GM12873 (cell line): ENCODE results near the gene ERGIC1.

ENCODE experiments used
- TF ChIP-seq, protein P1 (sequence below): IDR thresholded peaks from 2 replicates; pipeline ENCODE4 v1.5.1; 2012; ENCODE audit warnings: low read depth, mild to moderate bottlenecking, moderate library complexity, low read length, control low read depth; ENCODE audit not compliant: insufficient read depth; ENCODE audit errors: missing control alignments

ERGIC1 gene

DNA sequence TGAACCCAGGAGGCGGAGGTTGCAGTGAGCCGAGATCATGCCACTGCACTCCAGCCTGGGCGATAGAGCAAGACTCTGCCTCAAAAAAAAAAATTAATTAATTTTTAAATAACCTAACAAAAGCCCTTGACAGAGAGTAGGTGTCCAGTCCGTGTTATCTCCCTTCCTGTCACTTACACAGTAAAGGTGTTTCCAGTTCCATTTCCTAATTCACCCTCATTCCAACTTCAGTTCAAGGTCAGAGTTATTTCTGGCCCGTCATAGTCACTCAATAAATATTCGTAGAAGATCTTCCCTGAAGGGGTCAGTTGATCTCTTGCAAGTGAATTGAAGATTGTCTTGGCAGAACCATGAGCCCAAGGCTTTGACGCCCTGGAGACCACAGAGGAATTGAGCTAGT, 16.4 kb upstream of the ERGIC1 start:
- TF ChIP-seq, protein P1, sequence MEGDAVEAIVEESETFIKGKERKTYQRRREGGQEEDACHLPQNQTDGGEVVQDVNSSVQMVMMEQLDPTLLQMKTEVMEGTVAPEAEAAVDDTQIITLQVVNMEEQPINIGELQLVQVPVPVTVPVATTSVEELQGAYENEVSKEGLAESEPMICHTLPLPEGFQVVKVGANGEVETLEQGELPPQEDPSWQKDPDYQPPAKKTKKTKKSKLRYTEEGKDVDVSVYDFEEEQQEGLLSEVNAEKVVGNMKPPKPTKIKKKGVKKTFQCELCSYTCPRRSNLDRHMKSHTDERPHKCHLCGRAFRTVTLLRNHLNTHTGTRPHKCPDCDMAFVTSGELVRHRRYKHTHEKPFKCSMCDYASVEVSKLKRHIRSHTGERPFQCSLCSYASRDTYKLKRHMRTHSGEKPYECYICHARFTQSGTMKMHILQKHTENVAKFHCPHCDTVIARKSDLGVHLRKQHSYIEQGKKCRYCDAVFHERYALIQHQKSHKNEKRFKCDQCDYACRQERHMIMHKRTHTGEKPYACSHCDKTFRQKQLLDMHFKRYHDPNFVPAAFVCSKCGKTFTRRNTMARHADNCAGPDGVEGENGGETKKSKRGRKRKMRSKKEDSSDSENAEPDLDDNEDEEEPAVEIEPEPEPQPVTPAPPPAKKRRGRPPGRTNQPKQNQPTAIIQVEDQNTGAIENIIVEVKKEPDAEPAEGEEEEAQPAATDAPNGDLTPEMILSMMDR, result no peak

DNA sequence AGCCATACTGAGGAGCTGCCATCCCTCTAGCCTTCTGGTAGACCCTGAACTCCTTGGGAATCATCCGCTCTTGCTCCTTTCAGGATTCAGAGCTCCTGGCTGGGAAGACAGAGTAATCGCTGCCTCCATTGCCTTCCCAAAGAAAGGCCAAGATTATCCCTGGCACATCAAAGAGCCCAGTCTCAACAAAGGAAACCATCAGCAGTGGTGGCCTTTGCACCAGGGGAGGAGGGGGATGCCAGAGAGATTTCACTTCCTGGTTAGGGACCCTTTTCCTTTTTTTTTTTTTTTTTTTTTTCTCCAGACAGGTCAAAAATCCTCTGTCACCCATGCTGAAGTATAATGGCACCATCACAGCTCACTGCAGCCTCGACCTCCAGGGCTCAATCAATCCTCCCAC, 16.0 kb upstream of the ERGIC1 start:
- TF ChIP-seq, protein P1, result no peak

DNA sequence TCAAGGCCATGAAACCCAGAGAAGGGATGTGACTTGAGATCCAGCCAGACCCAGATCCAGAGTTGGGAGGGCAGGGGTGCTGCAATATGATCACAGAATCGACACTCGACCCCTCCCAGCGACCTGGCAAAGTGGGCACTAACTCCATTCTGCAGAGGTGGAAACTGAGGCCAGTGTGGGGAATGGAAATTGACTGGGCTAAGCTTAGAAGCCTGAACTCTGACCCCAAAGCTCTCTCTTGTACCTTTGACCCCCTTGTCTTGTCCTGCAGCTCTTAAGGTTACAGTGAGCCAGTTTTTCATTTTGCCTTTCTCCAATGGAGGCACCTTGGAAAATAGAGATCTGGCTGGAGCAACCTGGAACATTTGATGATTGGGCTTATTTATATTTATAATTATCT, 14.5 kb upstream of the ERGIC1 start:
- TF ChIP-seq, protein P1, result no peak

DNA sequence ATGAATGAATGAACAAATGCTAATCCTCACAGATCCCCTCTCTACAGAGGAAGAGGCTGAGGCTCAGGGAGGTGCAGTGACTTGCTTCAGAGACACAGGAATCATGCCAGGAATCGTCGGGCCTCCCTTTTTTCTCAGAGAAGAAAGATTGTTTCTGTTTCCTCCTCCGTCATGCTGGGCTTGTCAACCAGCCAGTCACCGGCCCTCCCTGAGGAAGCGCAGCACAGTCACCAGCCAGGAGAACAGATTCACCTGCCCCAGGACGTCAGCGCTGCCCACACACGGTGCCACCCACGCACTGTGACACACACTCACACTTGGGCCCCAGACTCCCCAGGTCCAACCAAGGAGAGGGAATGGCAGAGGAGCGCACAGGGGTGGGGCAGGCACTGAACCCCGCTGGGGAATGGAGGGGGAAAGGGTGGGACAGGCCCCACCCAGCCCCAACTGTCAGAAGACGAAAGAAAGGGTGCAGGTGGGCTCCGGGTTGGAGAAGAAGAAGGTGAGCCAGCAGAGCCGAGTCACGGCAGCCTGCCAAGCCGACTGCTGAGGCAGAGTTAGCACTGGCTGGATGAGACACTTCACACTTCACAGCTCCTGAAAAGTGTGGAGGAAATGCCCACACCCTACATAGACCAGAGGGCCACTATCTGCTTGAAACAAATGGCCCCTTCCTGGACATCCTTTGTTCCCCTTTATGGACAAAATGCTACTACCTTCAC, 13.8 kb upstream of the ERGIC1 start:
- TF ChIP-seq, protein P1, result no peak

DNA sequence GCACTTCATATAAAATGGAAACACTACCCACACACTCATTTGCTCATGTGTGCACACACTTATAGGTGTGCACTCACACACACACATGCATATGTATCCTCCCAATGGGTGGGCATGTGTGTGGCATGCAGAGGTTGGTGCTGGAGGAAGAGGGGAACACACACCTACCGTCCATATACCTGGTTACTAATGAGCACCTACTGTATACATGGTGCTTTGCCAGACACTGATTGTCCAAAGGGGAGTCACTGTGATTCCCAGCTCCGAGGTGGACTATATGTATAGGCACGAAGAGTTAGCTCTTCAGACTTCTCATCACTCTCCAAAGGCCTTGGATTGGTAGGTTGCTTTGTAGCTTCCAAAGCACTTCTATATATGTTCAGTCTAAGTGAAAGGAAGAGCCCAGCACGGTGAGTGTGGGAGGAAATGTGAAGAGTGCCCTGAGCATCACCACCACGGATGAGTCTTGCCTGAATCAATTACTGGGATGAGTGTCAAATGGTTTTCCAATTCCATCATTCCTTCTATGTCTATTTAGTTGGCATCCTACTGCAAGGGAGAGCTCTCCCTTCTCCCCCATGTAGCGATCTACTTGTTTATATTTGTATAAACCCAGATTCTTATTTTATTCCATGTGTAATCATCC, 12.6 kb upstream of the ERGIC1 start:
- TF ChIP-seq, protein P1, result no peak

DNA sequence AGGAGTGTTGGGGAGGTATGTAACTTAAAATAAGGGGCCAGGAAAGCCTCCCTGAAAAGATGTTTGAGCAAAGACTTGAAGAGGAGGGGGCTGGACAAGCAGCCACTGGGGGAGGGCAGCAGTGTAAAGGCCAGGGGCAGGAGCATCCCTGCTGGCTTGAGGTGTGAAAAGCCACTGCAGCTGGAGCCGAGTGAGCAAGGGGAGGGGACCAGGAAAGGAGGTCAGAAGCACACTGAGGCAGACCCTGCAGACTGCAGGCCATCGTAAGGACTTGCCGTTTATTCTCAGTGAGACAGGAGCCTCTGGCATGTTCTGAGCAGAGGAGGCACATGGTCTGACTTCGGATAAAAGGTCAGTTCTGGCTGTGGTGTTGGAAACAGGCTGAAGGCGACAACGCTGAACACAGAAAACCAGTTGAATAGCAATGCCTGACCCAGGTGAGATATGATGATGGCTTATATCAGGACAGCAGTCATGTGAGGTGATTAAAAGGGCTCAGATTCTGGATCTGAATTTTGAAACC, 10.2 kb upstream of the ERGIC1 start:
- TF ChIP-seq, protein P1, result no peak

DNA sequence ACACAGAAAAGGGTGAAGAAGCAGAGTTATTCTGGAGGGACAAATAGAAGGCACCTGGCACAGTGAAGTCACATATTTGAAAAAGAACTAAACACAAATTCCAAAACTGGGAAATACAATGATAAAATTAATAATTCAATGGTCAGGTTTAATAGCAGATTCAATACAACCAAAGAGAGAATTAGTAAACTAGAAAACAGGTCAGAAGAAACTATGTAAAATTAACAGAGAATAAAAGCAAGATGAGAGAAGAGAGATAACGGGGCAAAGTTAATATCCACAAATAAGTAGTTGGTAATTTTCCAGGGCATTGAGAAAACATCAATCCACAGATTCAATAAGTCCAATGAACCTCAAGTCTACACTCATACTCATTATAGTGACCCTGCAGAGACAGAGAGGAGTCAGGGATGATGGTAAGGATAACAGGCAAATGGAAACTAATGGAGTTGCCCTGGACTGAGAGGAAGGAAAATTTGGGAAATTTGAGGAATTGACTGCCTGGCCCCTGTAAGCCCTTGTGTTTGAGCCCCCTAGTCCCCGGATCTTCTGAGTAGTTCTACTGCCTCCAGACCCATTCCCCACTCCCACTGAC, 8.3 kb upstream of the ERGIC1 start:
- TF ChIP-seq, protein P1, result no peak
